Ishikawa (cell line): ENCODE data around the gene DLK2.

Experiments
- CREB1 ChIP-seq: IDR thresholded peaks from 2 replicates; pipeline ENCODE4 v1.6.1; 2012; ENCODE audit warnings: low read depth
- EGR1 ChIP-seq: IDR thresholded peaks from 2 replicates; pipeline ENCODE4 v1.6.1; 2012
- EP300 ChIP-seq: IDR thresholded peaks from 2 replicates; pipeline ENCODE4 v1.6.1; 2012; ENCODE audit warnings: borderline replicate concordance
- TAF1 ChIP-seq: IDR thresholded peaks from 2 replicates; pipeline ENCODE4 v1.6.1; 2012; ENCODE audit warnings: low read depth, mild to moderate bottlenecking
- TCF12 ChIP-seq: IDR thresholded peaks from 2 replicates; pipeline ENCODE4 v1.6.1; 2012; ENCODE audit warnings: low read depth
- TEAD4 ChIP-seq: IDR thresholded peaks from 2 replicates; pipeline ENCODE4 v1.6.1; 2012

- no peak for TF ChIP-seq TCF12
- TF ChIP-seq TAF1 = no peak
- no peak for TF ChIP-seq CREB1
- no peak for TF ChIP-seq EGR1
- no peak for TF ChIP-seq EP300
- TF ChIP-seq TEAD4 = no peak
Observed at GRCh38 chr6:43432009-43432945, 23.1 kb downstream of the DLK2 start.
